HG02884 (cell line): Measurements from ENCODE around the gene SERTAD1.
"Not testable (repeated sequence)": the region's sequence is repeated elsewhere in the genome, so short reads cannot be mapped to it uniquely, and the experiment has no call there.

Experiments used
- ATAC-seq: cut with Tn5 transposase; IDR thresholded peaks from one replicate; pipeline ENCODE4 v1.9.1; 2021; ENCODE audit warnings: mild to moderate bottlenecking, moderate library complexity; ENCODE audit not compliant: unreplicated experiment

SERTAD1 gene

GRCh38 chr19:40422748-40423566 lies 2.8 kb downstream of the SERTAD1 start:
- no peak for ATAC-seq

- no peak for ATAC-seq
Measured at GRCh38 chr19:40421993-40422747, 3.6 kb downstream of the SERTAD1 start.

GRCh38 chr19:40420766-40421765 lies 4.7 kb downstream of the SERTAD1 start:
- ATAC-seq = no peak

- ATAC-seq = no peak
Measured at GRCh38 chr19:40420451-40420765, 5.4 kb downstream of the SERTAD1 start.

GRCh38 chr19:40419780-40420179 lies 6.0 kb downstream of the SERTAD1 start:
- ATAC-seq = no peak

- ATAC-seq = no peak
Measured at GRCh38 chr19:40419066-40419612, 6.7 kb downstream of the SERTAD1 start.

- no peak for ATAC-seq
Measured at GRCh38 chr19:40418040-40418439, 7.8 kb downstream of the SERTAD1 start.

GRCh38 chr19:40417643-40417981 lies 8.2 kb downstream of the SERTAD1 start:
- ATAC-seq = no peak

GRCh38 chr19:40416918-40417642 lies 8.7 kb downstream of the SERTAD1 start:
- no peak for ATAC-seq

GRCh38 chr19:40415768-40416167 lies 10.0 kb downstream of the SERTAD1 start:
- no peak for ATAC-seq

- no peak for ATAC-seq
Measured at GRCh38 chr19:40414542-40415535, 11.0 kb downstream of the SERTAD1 start.

- no peak for ATAC-seq
Measured at GRCh38 chr19:40413291-40413845, 12.4 kb downstream of the SERTAD1 start, which contains the start of gene PRX. Gene PRX, minus strand, starts transcription at chr19:40413378. Its CDS starts 5,446 bp downstream, at chr19:40407932.

- no peak for ATAC-seq
Measured at GRCh38 chr19:40412866-40413265, 12.9 kb downstream of the SERTAD1 start.

GRCh38 chr19:40411958-40412499 lies 13.8 kb downstream of the SERTAD1 start:
- ATAC-seq = no peak

GRCh38 chr19:40411125-40411842 lies 14.5 kb downstream of the SERTAD1 start:
- no peak for ATAC-seq

- ATAC-seq = no peak
Measured at GRCh38 chr19:40410030-40410389, 15.8 kb downstream of the SERTAD1 start.

GRCh38 chr19:40408598-40408925 lies 17.2 kb downstream of the SERTAD1 start:
- ATAC-seq = not testable (repeated sequence)
